A673 (cell line): ENCODE results near the gene CYP2A13. TPM values are rescaled to one million over a fixed set of nuclear protein-coding genes. Genes with fewer than 3 reads are reported as not detected.
"Not testable (repeated sequence)": the region's sequence is repeated elsewhere in the genome, so short reads cannot be mapped to it uniquely, and the experiment has no call there.

Source experiments
- BruUV-seq: library from RNA; stranded (reverse); fragments of 400-500 nt; replicated peaks from 2 replicates; lab custom pipeline; 2021; lab: Mats Ljungman, UMichigan
- CTCF ChIA-PET: fragments of 300-600 bp; sonication (Branson Sonifier 250); formaldehyde crosslinking; loops from one replicate; lab custom pipeline; 2022; ENCODE audit warnings: antibody characterized with exemption; lab: Charles Lee
- POLR2A ChIA-PET: fragments of 300-600 bp; sonication (Branson Sonifier 250); formaldehyde crosslinking; loops from one replicate; lab custom pipeline; 2022; ENCODE audit warnings: antibody characterized with exemption; ENCODE audit not compliant: low non-redundant PET; lab: Charles Lee
- DNase-seq: peaks from one replicate; pipeline ENCODE4 v3.0.0-alpha.2; 2015; ENCODE audit warnings: low spot score
- H3K27ac ChIP-seq: fragments of 200-600 bp; sonication (generic); 2 replicates; pipeline ENCODE4 v1.5.1; 2016; ENCODE audit warnings: mixed run types, low read depth, mild to moderate bottlenecking, mixed read lengths, antibody characterized with exemption, low read length; ENCODE audit not compliant: poor library complexity, severe bottlenecking
- H3K27me3 ChIP-seq: fragments of 200-600 bp; sonication (generic); replicated peaks from 2 replicates; pipeline ENCODE4 v1.6.1; 2017; ENCODE audit warnings: mixed run types, low read depth, mild to moderate bottlenecking, mixed read lengths, antibody characterized with exemption, low read length; ENCODE audit not compliant: insufficient read depth, poor library complexity
- H3K36me3 ChIP-seq: fragments of 200-600 bp; sonication (generic); 2 replicates; pipeline ENCODE4 v1.6.1; 2016; ENCODE audit warnings: mixed run types, mild to moderate bottlenecking, mixed read lengths, antibody characterized with exemption, low read length; ENCODE audit not compliant: insufficient read depth, poor library complexity, severe bottlenecking
- H3K4me1 ChIP-seq: fragments of 200-600 bp; sonication (generic); 2 replicates; pipeline ENCODE4 v1.6.1; 2017; ENCODE audit warnings: mixed run types, mild to moderate bottlenecking, mixed read lengths, antibody characterized with exemption, low read length; ENCODE audit not compliant: insufficient read depth, poor library complexity, severe bottlenecking
- H3K4me3 ChIP-seq: fragments of 200-600 bp; sonication (generic); 2 replicates; pipeline ENCODE4 v1.5.1; 2016; ENCODE audit warnings: low read depth, mixed run types, mild to moderate bottlenecking, mixed read lengths, low read length; ENCODE audit not compliant: poor library complexity, severe bottlenecking
- H3K9me3 ChIP-seq: fragments of 200-600 bp; sonication (generic); 2 replicates; pipeline ENCODE4 v1.6.1; 2016; ENCODE audit warnings: mixed run types, low read depth, mild to moderate bottlenecking, mixed read lengths, antibody characterized with exemption, low read length; ENCODE audit not compliant: poor library complexity, severe bottlenecking
- EZH2 ChIP-seq: fragments of 200-600 bp; sonication (generic); IDR thresholded peaks from 2 replicates; pipeline ENCODE4 v1.6.1; 2017; ENCODE audit warnings: borderline replicate concordance, low read depth, mild to moderate bottlenecking, mixed read lengths, antibody characterized with exemption, low read length; ENCODE audit not compliant: poor library complexity, severe bottlenecking
- intact Hi-C: fragments of 100-400 bp; cut with micrococcal nuclease; formaldehyde crosslinking; loops from one replicate; pipeline ENCODE4 v1.10.0; 2022; ENCODE audit not compliant: unreplicated experiment
- total RNA-seq: library from RNA; stranded (reverse); gene quantifications from 2 replicates; pipeline ENCODE4 v1.2.3, GENCODE V29; 2021
- TF ChIP-seq, protein P1 (sequence below): fragments of 300-800, 200-600 bp; sonication (generic); conservative IDR thresholded peaks from 2 replicates; pipeline ENCODE4 v1.5.1; 2017; ENCODE audit warnings: low read depth, mild to moderate bottlenecking, antibody characterized with exemption, low read length, moderate library complexity, mixed read lengths

Gene CYP2A13
- total RNA-seq, 1 experiment from 2014 or later = not detected

DNA sequence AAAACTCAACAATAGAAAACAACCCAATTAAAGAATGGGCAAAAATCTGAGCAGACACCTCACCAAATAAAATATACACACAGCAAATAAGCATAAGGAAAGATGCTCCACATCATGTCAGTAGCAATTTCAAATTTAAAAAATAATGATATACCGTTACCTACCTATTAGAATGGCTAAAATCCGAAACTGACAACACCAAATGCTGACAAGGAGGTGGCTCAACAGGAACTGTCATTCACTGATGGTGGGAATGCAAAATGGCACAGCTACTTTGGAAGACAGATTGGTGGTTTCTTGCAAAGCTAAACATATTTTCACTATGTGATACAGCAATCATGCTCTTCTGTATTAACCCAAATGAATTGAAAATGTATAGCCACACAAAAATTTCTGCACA, 9.1 kb downstream of the CYP2A13 start:
- POLR2A ChIA-PET = no interaction called here
- Histone ChIP-seq H3K9me3 (no peaks in the 10 kb centered on the region), H3K4me1 (no peaks in the 10 kb centered on the region), H3K27ac (no peak overlapping the region), H3K27me3 (no peaks in the 10 kb centered on the region), H3K36me3 (no peaks in the 10 kb centered on the region), H3K4me3 (no peak overlapping the region)
- no peak for TF ChIP-seq EZH2
- TF ChIP-seq, protein P1, sequence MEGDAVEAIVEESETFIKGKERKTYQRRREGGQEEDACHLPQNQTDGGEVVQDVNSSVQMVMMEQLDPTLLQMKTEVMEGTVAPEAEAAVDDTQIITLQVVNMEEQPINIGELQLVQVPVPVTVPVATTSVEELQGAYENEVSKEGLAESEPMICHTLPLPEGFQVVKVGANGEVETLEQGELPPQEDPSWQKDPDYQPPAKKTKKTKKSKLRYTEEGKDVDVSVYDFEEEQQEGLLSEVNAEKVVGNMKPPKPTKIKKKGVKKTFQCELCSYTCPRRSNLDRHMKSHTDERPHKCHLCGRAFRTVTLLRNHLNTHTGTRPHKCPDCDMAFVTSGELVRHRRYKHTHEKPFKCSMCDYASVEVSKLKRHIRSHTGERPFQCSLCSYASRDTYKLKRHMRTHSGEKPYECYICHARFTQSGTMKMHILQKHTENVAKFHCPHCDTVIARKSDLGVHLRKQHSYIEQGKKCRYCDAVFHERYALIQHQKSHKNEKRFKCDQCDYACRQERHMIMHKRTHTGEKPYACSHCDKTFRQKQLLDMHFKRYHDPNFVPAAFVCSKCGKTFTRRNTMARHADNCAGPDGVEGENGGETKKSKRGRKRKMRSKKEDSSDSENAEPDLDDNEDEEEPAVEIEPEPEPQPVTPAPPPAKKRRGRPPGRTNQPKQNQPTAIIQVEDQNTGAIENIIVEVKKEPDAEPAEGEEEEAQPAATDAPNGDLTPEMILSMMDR = no peak
- BruUV-seq = no TSS peak
- no peak for DNase-seq
- CTCF ChIA-PET = no interaction called here
- intact Hi-C loops = no loop called here

DNA sequence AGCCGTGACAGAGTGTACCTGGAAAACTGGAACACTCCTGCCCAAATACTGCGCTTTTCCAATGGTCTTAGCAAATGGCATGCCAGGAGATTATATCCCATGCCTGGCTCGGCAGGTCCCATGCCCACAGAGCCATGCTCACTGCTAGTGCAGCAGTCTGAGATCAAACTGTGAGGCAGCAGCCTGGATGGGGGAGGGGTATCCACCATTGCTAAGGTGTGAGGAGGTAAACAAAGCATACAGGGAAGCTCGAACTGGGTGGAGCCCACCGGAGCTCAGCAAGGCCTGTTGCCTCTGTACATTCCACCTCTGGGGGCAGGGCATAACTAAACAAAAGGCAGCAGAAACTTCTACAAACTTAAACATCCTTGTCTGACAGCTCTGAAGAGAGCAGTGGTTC, 10.5 kb downstream of the CYP2A13 start:
- no TSS peak for BruUV-seq
- Histone ChIP-seq H3K4me3 (no peak overlapping the region), H3K27ac (no peak overlapping the region), H3K27me3 (no peaks in the 10 kb centered on the region), H3K36me3 (no peaks in the 10 kb centered on the region), H3K4me1 (no peaks in the 10 kb centered on the region), H3K9me3 (no peaks in the 10 kb centered on the region)
- CTCF ChIA-PET = no interaction called here
- DNase-seq = no peak
- POLR2A ChIA-PET = no interaction called here
- intact Hi-C loops = no loop called here
- TF ChIP-seq, protein P1 = no peak
- TF ChIP-seq EZH2 = no peak

DNA sequence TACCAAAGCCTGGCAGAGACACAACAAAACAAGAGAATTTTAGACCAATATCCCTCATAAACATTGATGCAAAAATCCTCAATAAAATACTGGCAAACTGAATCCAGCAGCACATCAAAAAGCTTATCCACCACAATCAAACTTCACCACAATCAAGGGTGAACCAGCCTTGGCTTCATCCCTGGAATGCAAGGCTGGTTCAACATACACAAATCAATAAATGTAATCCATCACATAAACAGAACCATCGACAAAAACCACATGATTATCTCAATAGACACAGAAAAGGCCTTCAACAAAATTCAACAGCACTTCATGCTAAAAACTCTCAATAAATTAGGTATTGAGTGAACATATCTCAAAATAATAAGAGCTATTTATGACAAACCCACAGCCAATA, 14.0 kb downstream of the CYP2A13 start:
- CTCF ChIA-PET, H3K4me1 ChIP-seq, POLR2A ChIA-PET: not testable (repeated sequence)

DNA sequence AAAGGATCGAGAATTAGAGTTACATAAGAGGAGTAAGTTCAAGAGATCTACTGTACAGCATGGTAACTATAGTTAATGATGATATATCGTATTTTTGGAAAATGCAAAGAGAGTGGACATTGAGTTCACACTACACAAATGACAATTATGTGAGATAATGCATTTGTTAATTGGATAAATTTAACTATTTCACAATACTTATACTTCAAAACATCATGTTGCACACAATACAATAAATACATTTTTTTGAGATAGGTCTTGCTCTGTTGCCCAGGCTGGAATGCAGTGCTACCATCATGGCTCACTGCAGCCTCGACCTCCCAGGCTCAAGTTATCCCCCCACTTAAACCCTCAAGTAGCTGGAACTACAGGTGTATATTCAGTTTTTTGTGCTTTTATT, 17.9 kb downstream of the CYP2A13 start:
- CTCF ChIA-PET = no interaction called here
- Histone ChIP-seq H3K4me3 (no peak overlapping the region), H3K27ac (no peak overlapping the region), H3K9me3 (no peaks in the 10 kb centered on the region), H3K36me3 (no peaks in the 10 kb centered on the region), H3K4me1 (no peaks in the 10 kb centered on the region), H3K27me3 (no peaks in the 10 kb centered on the region)
- POLR2A ChIA-PET = no interaction called here
- no peak for TF ChIP-seq EZH2
- TF ChIP-seq, protein P1 = no peak
- intact Hi-C loops = no loop called here
- no peak for DNase-seq
- BruUV-seq = no TSS peak

More for the DNA sequence above, 14.0 kb downstream of the CYP2A13 start:
- H3K27ac ChIP-seq, H3K27me3 ChIP-seq, DNase-seq, H3K9me3 ChIP-seq, BruUV-seq, H3K4me3 ChIP-seq, intact Hi-C loops, H3K36me3 ChIP-seq: not testable (repeated sequence)
